Chondrocyte (in vitro differentiated cells): ENCODE results near the gene SLC1A6. TPM values are rescaled to one million over a fixed set of nuclear protein-coding genes. Genes with fewer than 3 reads are reported as not detected.
"Not testable (repeated sequence)": the region's sequence is repeated elsewhere in the genome, so short reads cannot be mapped to it uniquely, and the experiment has no call there.

ENCODE experiments used
- DNase-seq: peaks from one replicate; pipeline ENCODE4 v3.0.0; 2021; ENCODE audit warnings: mixed read lengths, low spot score
- H3K27ac Mint-ChIP-seq: one replicate; pipeline ENCODE4 v1.8.0; 2021; ENCODE audit warnings: mild to moderate bottlenecking, moderate library complexity, mixed read lengths; ENCODE audit not compliant: unreplicated experiment
- H3K27me3 Mint-ChIP-seq: 2 replicates; pipeline ENCODE4 v1.8.0; 2021; ENCODE audit warnings: low read depth, mixed read lengths
- H3K36me3 Mint-ChIP-seq: 2 replicates; pipeline ENCODE4 v1.8.0; 2021; ENCODE audit warnings: low read depth, mixed read lengths
- H3K4me1 Mint-ChIP-seq: 2 replicates; pipeline ENCODE4 v1.8.0; 2021; ENCODE audit warnings: low read depth, mild to moderate bottlenecking, mixed read lengths
- H3K4me3 Mint-ChIP-seq: one replicate; pipeline ENCODE4 v1.8.0; 2021; ENCODE audit warnings: mild to moderate bottlenecking, moderate library complexity, mixed read lengths; ENCODE audit not compliant: unreplicated experiment
- H3K9me3 Mint-ChIP-seq: 2 replicates; pipeline ENCODE4 v1.8.0; 2021; ENCODE audit warnings: low read depth, mixed read lengths
- CTCF ChIP-seq: fragments of 200-600 bp; sonication (generic); IDR thresholded peaks from 2 replicates; pipeline ENCODE4 v1.5.0; 2021; ENCODE audit warnings: antibody characterized with exemption, mild to moderate bottlenecking, moderate library complexity
- total RNA-seq: library from RNA; stranded (reverse); gene quantifications from 3 replicates; pipeline ENCODE4 v1.2.1, GENCODE V29; 2021

Gene SLC1A6
- total RNA-seq, 1 donor from 2014 or later = not detected

DNA sequence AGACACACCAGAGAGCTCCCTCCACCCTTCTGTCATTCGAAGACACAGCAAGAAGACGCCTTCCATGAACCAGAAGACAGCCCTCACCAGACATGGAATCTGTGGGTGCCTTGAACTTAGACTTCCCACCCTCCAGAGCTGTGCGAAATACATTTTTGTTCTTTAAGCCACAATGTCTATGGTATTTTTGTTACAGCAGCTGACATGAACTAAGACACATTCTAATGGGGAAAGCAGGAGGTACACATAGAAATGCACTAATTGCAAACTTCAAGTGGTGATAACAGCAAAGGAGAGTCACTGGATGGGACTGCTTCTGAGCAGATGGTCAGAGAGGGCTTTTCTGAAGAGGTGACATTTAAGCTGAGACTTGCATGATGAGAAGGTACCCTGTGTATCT is 22.2 kb downstream of the SLC1A6 start:
- no peaks in the 10 kb centered on the region for H3K36me3 Mint-ChIP-seq
- H3K27ac Mint-ChIP-seq = no peak overlapping the region
- H3K9me3 Mint-ChIP-seq = peaks cover 22% of the 10 kb centered on the region
- DNase-seq = no peak
- no peaks in the 10 kb centered on the region for H3K4me1 Mint-ChIP-seq
- H3K27me3 Mint-ChIP-seq = no peaks in the 10 kb centered on the region
- no peak for TF ChIP-seq CTCF
- H3K4me3 Mint-ChIP-seq = no peak overlapping the region

- H3K4me3 Mint-ChIP-seq = no peak overlapping the region
- DNase-seq = no peak
- H3K27me3 Mint-ChIP-seq = no peaks in the 10 kb centered on the region
Observed at GRCh38 chr19:14954071-14954655, 25.5 kb downstream of the SLC1A6 start.

GRCh38 chr19:14952767-14953166 is 26.9 kb downstream of the SLC1A6 start:
- Mint-ChIP-seq H3K4me3 (no peak overlapping the region), H3K36me3 (no peaks in the 10 kb centered on the region), H3K4me1 (no peaks in the 10 kb centered on the region), H3K27me3 (no peaks in the 10 kb centered on the region), H3K27ac (no peak overlapping the region), H3K9me3 (peaks cover 13% of the 10 kb centered on the region)
- no peak for TF ChIP-seq CTCF
- DNase-seq = no peak

More at GRCh38 chr19:14954071-14954655, 25.5 kb downstream of the SLC1A6 start:
- Mint-ChIP-seq H3K9me3 (peaks cover 14% of the 10 kb centered on the region), H3K27ac (no peak overlapping the region), H3K36me3 (no peaks in the 10 kb centered on the region), H3K4me1 (no peaks in the 10 kb centered on the region)
- no peak for TF ChIP-seq CTCF

DNA sequence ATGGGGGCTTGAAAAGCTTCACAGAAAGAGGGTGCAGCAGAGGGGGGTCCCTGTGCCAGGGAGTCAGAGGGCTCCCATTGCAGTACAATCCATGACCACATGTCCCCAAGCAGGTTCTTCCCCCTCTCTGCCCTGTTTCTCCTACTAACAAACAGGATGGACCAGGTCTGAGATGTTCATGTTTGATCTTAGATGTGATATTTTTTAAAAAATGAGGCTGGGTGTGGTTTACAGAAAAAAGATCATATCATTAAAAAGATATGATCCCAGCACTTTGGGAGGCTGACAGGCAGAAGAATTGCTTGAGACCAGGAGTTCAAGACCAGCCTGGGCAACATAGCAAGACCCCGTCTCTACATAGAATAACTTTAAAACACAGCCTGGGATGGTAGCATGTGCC is 29.2 kb downstream of the SLC1A6 start:
- H3K27me3 Mint-ChIP-seq = no peaks in the 10 kb centered on the region

GRCh38 chr19:14949876-14950275 is 29.8 kb downstream of the SLC1A6 start:
- H3K4me3 Mint-ChIP-seq = no peak overlapping the region
- H3K27me3 Mint-ChIP-seq = no peaks in the 10 kb centered on the region
- H3K27ac Mint-ChIP-seq = no peak overlapping the region
- DNase-seq = no peak
- H3K36me3 Mint-ChIP-seq = no peaks in the 10 kb centered on the region
- H3K4me1 Mint-ChIP-seq = no peaks in the 10 kb centered on the region
- TF ChIP-seq CTCF = no peak
- H3K9me3 Mint-ChIP-seq = peaks cover 8% of the 10 kb centered on the region

More for the DNA sequence above, 29.2 kb downstream of the SLC1A6 start:
- Mint-ChIP-seq H3K4me1 (no peaks in the 10 kb centered on the region), H3K9me3 (peaks cover 8% of the 10 kb centered on the region), H3K36me3 (no peaks in the 10 kb centered on the region), H3K4me3 (no peak overlapping the region), H3K27ac (no peak overlapping the region)
- TF ChIP-seq CTCF = no peak
- no peak for DNase-seq

DNA sequence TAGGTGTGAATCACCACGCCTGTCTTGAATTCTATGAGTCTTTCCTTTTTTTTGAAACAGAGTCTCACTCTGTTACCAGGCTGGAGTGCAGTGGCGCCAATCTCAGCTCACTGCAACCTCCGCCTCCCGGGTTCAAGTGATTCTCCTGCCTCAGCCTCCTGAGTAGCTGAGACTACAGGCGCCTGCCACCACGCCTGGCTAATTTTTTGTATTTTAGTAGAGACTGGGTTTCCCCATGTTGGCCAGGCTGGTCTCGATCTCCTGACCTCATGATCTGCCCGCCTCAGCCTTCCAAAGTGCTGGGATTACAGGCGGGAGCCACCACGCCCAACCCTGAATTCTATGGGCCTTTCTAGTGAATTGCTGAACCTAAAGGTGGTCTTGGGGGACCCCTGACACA is 30.3 kb downstream of the SLC1A6 start:
- H3K36me3 Mint-ChIP-seq, H3K4me3 Mint-ChIP-seq, H3K9me3 Mint-ChIP-seq, H3K4me1 Mint-ChIP-seq, H3K27me3 Mint-ChIP-seq, DNase-seq, H3K27ac Mint-ChIP-seq: not testable (repeated sequence)
